Choroid plexus epithelial cell (primary cell): Measurements from ENCODE around the gene PHLPP1.
"Not testable (repeated sequence)": the region's sequence is repeated elsewhere in the genome, so short reads cannot be mapped to it uniquely, and the experiment has no call there.

Source experiments
- DNase-seq: peaks from one replicate; pipeline ENCODE4 v3.0.0-alpha.2; 2010; ENCODE audit warnings: low read depth
- H3K4me3 ChIP-seq: 2 replicates; pipeline ENCODE4 v1.5.1; 2011; ENCODE audit warnings: low read depth, mild to moderate bottlenecking, control low read depth, low read length, moderate library complexity
- TF ChIP-seq, protein P1 (sequence below): conservative IDR thresholded peaks from 2 replicates; pipeline ENCODE4 v1.5.1; 2011; ENCODE audit warnings: low read depth, mild to moderate bottlenecking, control low read depth, inconsistent platforms, low read length, moderate library complexity

The PHLPP1 gene

DNA sequence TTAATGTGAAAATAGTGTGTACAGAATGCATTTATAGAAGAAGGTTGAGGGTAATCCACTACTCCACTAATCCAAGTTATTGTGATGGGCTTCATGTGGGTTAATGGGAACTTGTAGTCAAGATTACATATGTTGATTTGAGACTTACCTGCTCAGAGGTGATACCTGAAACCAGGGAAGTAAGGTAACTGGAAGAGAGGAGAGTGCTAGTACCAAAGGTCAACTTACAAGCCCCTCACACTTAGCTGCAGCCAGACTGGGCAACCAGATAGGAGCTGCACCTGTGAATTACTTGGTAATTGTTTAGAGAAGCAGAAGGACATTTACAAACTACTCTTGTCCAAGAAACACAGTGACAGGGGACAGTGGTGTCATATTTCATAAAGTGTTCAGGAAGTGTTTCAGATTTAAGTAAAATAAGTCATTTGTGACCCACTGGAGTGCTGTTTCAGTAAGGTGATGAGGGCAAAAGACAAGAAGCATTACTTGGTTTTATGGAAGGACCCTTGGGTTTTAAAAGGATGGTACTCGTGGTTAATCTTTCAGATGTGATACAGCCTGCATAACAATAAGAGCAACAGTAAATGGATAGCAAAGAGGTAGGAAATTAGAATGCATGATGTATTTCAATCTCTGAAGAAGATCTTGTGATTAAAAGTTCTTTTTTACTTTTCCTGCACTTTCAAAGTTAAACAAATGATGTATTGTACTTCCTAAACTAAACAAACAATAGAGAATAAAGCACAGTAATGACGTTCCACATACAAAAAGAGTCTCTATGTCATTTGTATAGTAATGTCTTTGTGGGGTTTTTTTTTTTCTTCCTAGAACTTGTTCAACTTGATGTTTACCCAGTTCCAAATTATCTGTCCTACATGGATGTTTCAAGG is 189.3 kb downstream of the PHLPP1 start:
- TF ChIP-seq, protein P1, sequence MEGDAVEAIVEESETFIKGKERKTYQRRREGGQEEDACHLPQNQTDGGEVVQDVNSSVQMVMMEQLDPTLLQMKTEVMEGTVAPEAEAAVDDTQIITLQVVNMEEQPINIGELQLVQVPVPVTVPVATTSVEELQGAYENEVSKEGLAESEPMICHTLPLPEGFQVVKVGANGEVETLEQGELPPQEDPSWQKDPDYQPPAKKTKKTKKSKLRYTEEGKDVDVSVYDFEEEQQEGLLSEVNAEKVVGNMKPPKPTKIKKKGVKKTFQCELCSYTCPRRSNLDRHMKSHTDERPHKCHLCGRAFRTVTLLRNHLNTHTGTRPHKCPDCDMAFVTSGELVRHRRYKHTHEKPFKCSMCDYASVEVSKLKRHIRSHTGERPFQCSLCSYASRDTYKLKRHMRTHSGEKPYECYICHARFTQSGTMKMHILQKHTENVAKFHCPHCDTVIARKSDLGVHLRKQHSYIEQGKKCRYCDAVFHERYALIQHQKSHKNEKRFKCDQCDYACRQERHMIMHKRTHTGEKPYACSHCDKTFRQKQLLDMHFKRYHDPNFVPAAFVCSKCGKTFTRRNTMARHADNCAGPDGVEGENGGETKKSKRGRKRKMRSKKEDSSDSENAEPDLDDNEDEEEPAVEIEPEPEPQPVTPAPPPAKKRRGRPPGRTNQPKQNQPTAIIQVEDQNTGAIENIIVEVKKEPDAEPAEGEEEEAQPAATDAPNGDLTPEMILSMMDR: no peak
- no peak overlapping the region for H3K4me3 ChIP-seq
- no peak for DNase-seq

DNA sequence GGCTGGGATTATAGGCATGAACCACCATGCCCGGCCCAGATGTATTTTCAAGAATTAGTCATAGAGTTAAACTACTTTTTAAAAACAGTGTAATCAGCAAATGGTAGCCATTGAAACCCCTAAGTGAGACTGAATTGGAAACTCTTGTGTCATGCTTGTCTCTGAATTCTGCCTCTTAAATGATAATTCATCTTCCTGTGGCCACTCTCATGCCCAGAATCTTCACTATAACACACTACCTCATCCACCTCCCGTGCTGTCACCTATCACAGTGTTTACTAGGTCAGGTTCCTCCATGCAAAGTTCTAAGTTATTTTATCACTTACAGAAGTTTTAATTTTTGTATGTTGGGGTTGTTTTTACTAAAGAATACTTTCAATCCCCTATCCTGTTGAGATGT is 197.5 kb downstream of the PHLPP1 start:
- no peak overlapping the region for H3K4me3 ChIP-seq
- TF ChIP-seq, protein P1: no peak
- no peak for DNase-seq

DNA sequence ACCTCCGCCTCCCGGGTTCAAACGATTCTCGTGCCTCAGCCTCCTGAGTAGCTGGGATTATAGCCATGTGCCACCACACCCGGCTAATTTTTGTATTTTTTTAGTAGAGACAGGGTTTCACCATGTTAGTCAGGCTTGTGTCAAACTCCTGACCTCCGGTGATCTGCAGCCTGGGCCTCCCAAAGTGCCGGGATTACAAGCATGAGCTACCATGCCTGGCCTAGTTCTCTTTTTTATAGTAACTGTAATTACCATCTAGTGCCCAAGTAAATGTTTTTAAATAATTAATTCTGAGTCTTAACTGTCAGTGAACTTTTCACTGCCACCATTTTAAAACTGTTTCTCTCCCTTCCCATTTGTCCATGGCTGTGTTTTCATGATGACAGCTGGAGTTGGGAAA is 198.5 kb downstream of the PHLPP1 start:
- H3K4me3 ChIP-seq, DNase-seq: not testable (repeated sequence)

DNA sequence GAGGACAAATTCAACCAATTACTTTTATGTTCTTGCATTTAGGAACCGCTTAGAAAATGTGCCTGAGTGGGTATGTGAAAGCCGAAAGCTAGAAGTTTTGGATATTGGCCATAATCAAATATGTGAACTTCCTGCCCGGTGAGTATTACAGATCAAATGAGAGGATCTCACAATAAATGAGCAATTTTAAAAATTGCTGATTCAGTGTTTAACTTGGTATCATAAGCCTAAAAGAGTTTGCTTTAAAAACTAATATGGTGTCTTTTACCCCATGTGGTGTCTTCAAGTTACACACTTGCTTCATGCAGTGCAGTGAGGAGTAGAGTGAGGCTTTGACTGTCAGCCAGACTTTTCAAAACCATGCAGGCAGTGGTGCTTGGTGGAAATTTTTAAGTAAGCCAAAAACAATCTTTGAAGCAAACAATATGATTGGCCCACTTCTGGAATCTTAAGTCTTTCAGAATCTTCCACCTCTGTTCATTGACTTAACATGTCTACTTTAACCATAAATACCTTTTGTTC is 199.6 kb downstream of the PHLPP1 start:
- TF ChIP-seq, protein P1: no peak
- peak; percentile 68 for DNase-seq
- H3K4me3 ChIP-seq: no peak overlapping the region

DNA sequence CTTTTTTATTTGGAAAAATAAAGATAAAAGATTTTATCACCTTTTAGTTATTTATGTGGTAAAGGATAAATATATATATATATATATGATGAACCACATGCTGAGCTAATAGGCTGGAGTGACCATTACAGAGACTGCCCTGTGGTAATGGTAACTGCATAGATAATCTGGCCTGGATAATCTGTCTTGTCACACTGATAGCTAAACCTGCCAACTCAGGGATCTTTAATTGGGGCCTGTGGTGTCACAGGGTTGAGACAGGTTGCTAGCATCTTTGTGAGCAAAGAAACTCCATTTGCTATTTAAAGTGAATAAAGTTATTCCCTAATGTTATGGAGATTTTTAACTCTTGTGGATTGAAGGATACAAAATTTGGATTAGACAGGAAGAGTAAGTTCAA is 203.0 kb downstream of the PHLPP1 start:
- TF ChIP-seq, protein P1: no peak
- no peak for DNase-seq
- H3K4me3 ChIP-seq: no peak overlapping the region

DNA sequence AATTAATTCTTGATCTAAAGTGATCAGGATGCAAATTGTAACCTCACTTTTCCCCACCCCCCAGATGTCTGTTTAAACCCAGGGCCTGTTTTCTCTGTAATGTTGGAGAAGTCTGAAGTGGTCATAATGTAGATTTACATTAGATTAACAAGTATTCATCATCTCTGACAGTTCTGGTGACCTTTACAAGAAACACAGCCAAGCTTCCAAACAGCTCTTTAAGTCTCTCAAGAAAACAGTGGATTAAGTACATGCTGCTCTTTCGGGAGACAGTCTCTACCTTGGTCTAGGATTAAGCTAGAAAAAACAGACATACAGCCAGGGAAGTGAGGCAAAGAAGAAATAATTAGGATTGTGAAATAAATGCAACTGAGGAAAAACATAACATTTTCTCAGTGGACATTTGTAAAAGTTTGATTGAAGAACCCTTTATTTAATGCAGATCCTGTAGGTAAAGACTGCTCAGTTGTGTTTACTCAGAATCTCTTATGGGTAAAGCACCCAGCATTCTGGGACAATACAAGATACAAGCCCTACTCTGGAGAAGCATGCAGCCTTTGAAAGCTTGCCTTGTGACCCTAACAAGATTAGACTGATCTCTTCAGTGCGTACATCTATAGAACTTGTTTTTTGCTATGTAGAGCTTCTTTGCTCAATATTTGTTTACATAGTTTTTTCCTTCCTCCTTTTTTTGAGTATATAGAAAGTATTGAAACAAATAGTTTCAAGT is 203.9 kb downstream of the PHLPP1 start:
- no peak overlapping the region for H3K4me3 ChIP-seq
- TF ChIP-seq, protein P1: no peak
- DNase-seq: no peak

DNA sequence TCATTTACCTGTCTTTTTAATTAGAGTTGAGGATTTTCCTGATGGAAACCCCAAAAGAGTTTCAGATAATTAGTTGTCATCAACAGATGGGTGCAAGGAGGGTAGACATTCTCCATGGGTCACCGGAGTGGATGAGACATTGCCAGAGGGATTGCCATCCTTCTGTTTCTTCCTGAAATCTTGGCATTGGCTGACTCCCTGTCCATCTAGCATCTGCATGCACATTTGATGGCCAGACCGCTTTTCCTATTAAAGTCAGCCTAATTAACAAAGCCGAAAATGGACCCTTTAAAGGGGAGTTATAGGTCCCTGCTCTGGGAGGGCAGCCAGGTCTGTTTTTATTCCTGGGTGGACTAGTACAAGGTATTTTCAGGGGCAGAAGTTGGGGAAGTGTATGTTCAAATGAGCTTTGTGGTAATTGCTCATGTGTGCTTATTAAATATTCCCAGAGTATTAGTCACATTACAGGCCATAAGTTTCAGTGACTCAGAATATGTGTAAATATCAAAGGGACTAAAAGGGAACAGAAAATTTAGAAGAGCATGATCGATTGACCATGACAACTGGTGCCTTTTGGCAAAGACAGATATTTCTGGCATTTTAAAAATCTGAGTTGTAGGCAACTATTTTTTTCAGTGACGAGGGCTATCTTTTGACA is 209.8 kb downstream of the PHLPP1 start:
- no peak for DNase-seq
- no peak overlapping the region for H3K4me3 ChIP-seq
- TF ChIP-seq, protein P1: no peak
